Colonic mucosa (tissue), 4 donors: ENCODE data around the gene DENND1A. TPM values are rescaled to one million over a fixed set of nuclear protein-coding genes. Genes with fewer than 3 reads are reported as not detected.

Source experiments
- DNase-seq: peaks from one replicate; pipeline ENCODE4 v3.0.0-alpha.2; 2020
- H3K27ac ChIP-seq: fragments of 200-600 bp; one replicate; pipeline ENCODE4 v1.8.0; 2021
- H3K27me3 ChIP-seq: fragments of 200-600 bp; one replicate; pipeline ENCODE4 v1.8.0; 2021
- H3K36me3 ChIP-seq: fragments of 200-600 bp; one replicate; pipeline ENCODE4 v1.8.0; 2021
- H3K4me1 ChIP-seq: fragments of 200-600 bp; one replicate; pipeline ENCODE4 v1.8.0; 2021; ENCODE audit warnings: mild to moderate bottlenecking
- H3K4me3 ChIP-seq: fragments of 200-600 bp; one replicate; pipeline ENCODE4 v1.8.0; 2021
- H3K9ac ChIP-seq, 2 donors: one replicate each; pipeline ENCODE4 v1.7.0; 2013; ENCODE audit warnings: control low read depth in 2 of 2, low read depth in 2 of 2, low read length in 2 of 2
- H3K9me3 ChIP-seq: fragments of 200-600 bp; one replicate; pipeline ENCODE4 v1.8.0; 2021
- intact Hi-C: fragments of 100-400 bp; cut with DNase I; formaldehyde crosslinking; loops from one replicate; pipeline ENCODE4 v1.14.1; 2022
- total RNA-seq, 2 donors: library from RNA; stranded (reverse); fragmentation: NEBNext Ultra II Directional in 1 of 2; extraction: Animal tissue kit (Norgen Biotek cat#: 25700) in 1 of 2; gene quantifications; one replicate each; pipeline ENCODE4 v1.2.1, GENCODE V29; 2021
- TF ChIP-seq, protein P1 (sequence below): fragments of 200-600 bp; IDR thresholded peaks from one replicate; pipeline ENCODE4 v1.8.0; 2022; ENCODE audit warnings: antibody characterized with exemption, mild to moderate bottlenecking
- donor health status: healthy.
- donor health status: DM: no; HTN: no; CAD: no.
- donor health status: DM: no; HTN: no; CAD: no.

DENND1A gene
- total RNA-seq, 2 donors from 2014 or later: 34.3 to 39.9 TPM

- DNase-seq: no peak
- intact Hi-C loops: no loop called here
- H3K4me3 ChIP-seq: no peak overlapping the region
- H3K36me3 ChIP-seq: no peaks in the 10 kb centered on the region
- TF ChIP-seq, protein P1, sequence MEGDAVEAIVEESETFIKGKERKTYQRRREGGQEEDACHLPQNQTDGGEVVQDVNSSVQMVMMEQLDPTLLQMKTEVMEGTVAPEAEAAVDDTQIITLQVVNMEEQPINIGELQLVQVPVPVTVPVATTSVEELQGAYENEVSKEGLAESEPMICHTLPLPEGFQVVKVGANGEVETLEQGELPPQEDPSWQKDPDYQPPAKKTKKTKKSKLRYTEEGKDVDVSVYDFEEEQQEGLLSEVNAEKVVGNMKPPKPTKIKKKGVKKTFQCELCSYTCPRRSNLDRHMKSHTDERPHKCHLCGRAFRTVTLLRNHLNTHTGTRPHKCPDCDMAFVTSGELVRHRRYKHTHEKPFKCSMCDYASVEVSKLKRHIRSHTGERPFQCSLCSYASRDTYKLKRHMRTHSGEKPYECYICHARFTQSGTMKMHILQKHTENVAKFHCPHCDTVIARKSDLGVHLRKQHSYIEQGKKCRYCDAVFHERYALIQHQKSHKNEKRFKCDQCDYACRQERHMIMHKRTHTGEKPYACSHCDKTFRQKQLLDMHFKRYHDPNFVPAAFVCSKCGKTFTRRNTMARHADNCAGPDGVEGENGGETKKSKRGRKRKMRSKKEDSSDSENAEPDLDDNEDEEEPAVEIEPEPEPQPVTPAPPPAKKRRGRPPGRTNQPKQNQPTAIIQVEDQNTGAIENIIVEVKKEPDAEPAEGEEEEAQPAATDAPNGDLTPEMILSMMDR: no peak
- no peaks in the 10 kb centered on the region for H3K9me3 ChIP-seq
- H3K27me3 ChIP-seq: no peaks in the 10 kb centered on the region
- no peak overlapping the region for H3K9ac ChIP-seq
- H3K4me1 ChIP-seq: no peaks in the 10 kb centered on the region
- H3K27ac ChIP-seq: no peak overlapping the region
These were observed 323.8 kb downstream of the DENND1A start for GRCh38 chr9:123606141-123606540.

GRCh38 chr9:123605286-123605685, 324.6 kb downstream of the DENND1A start:
- intact Hi-C loops: no loop called here
- DNase-seq: no peak
- no peaks in the 10 kb centered on the region for H3K27me3 ChIP-seq
- H3K4me1 ChIP-seq: no peaks in the 10 kb centered on the region
- TF ChIP-seq, protein P1: no peak
- H3K36me3 ChIP-seq: no peaks in the 10 kb centered on the region
- H3K9ac ChIP-seq: no peak overlapping the region
- no peaks in the 10 kb centered on the region for H3K9me3 ChIP-seq
- no peak overlapping the region for H3K27ac ChIP-seq
- H3K4me3 ChIP-seq: no peak overlapping the region

DNA sequence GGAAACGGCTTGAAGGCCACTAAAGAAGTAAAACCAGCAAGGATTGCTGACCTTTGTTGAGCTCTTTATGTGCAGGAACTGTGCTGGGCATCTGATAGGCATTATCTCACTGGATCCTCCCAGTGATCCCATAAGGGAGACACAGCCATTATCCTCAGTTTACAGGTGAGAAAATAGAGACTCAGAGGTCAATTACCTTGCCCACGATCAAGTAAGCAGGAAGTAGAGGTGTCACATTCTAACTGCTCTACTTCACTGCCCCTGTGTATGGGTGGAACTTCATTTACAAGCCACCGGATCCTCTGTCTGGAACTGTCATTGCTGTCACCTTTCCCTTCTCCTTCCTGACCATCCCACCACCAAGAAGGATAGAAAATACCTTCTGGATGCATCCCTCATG, 325.1 kb downstream of the DENND1A start:
- Histone ChIP-seq H3K27ac (no peak overlapping the region), H3K9me3 (no peaks in the 10 kb centered on the region), H3K4me1 (no peaks in the 10 kb centered on the region), H3K4me3 (no peak overlapping the region), H3K9ac (no peak overlapping the region), H3K36me3 (no peaks in the 10 kb centered on the region), H3K27me3 (no peaks in the 10 kb centered on the region)
- no peak for DNase-seq
- intact Hi-C loops: no loop called here
- TF ChIP-seq, protein P1: no peak

DNA sequence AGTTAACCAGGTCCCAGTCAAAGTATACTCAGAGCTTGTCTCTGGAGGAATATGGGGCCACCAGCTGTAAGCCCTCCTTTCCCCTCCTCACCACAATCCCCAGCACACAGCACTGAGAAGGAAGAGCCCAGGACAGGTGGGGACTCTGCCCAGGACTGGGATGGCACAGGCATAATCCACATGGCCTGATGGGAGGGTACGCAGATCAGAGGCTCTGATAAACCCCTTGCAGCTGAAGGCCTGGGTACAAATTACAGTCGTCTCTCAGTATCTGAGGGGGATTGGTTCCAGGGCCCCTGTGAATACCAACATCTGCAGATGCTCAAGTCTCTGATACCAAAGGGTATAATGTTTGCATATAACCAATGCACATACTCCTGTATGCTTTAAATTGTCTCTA, 328.1 kb downstream of the DENND1A start:
- intact Hi-C loops: no loop called here
- Histone ChIP-seq H3K27ac (no peak overlapping the region), H3K27me3 (no peaks in the 10 kb centered on the region), H3K4me3 (no peak overlapping the region), H3K9ac (no peak overlapping the region), H3K4me1 (no peaks in the 10 kb centered on the region), H3K9me3 (no peaks in the 10 kb centered on the region), H3K36me3 (no peaks in the 10 kb centered on the region)
- DNase-seq: no peak
- TF ChIP-seq, protein P1: no peak

DNA sequence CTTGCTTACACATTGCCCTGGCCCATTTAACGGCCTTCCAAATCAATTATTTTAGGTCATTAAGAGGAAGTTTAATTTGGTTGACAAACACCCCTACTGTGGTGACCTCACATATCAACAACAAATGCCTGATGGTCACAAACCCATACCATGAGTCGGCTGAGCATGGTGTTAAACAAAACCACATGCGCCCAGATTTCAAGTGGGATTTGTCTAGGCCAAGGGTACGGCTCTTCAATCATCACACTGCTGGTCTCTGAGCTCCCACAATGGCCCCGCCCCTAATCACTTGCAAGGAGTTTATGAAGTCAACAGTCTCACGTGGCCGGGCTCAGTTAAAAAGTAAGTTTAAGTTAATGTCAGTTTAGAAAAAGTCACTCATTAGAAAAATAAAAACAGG, 330.1 kb downstream of the DENND1A start:
- DNase-seq: no peak
- Histone ChIP-seq H3K27ac (no peak overlapping the region), H3K9ac (no peak overlapping the region), H3K27me3 (no peaks in the 10 kb centered on the region), H3K4me1 (no peaks in the 10 kb centered on the region), H3K9me3 (no peaks in the 10 kb centered on the region), H3K36me3 (no peaks in the 10 kb centered on the region), H3K4me3 (no peak overlapping the region)
- intact Hi-C loops: no loop called here
- TF ChIP-seq, protein P1: no peak
